ENCODE measurements around the gene TMEM201.

DNA sequence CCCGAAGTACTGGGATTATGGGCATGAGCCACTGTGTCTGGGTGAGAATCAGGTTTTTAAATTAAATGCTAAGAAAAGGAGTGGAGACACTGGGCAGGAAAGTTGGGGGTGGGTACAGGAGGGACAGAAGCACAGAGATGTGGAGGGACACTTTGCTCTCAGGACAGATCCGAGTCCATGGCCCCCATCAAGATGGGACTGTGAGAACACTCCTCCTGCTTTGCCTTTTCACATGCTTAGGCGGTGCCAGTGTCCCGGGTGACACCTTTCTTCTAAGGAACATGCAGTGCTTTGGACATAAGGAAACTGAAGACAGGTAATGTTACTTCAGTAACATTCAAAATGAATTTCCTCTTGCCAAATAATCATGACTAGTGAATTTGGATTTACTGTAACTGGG lies 32.8 kb upstream of the TMEM201 start:
- TF ChIP-seq CEBPB (IDR thresholded peaks at IDR 0.05) (no peak), BCL3 (IDR thresholded peaks at IDR 0.05) (no peak), MAFK (IDR thresholded peaks at IDR 0.05; ENCODE audit: partially characterized antibody) (no peak), SMC3 (IDR thresholded peaks at IDR 0.05) (no peak)
- TF ChIP-seq, protein P1, sequence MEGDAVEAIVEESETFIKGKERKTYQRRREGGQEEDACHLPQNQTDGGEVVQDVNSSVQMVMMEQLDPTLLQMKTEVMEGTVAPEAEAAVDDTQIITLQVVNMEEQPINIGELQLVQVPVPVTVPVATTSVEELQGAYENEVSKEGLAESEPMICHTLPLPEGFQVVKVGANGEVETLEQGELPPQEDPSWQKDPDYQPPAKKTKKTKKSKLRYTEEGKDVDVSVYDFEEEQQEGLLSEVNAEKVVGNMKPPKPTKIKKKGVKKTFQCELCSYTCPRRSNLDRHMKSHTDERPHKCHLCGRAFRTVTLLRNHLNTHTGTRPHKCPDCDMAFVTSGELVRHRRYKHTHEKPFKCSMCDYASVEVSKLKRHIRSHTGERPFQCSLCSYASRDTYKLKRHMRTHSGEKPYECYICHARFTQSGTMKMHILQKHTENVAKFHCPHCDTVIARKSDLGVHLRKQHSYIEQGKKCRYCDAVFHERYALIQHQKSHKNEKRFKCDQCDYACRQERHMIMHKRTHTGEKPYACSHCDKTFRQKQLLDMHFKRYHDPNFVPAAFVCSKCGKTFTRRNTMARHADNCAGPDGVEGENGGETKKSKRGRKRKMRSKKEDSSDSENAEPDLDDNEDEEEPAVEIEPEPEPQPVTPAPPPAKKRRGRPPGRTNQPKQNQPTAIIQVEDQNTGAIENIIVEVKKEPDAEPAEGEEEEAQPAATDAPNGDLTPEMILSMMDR (IDR thresholded peaks at IDR 0.05) = no peak
- TF ChIP-seq, protein P2, sequence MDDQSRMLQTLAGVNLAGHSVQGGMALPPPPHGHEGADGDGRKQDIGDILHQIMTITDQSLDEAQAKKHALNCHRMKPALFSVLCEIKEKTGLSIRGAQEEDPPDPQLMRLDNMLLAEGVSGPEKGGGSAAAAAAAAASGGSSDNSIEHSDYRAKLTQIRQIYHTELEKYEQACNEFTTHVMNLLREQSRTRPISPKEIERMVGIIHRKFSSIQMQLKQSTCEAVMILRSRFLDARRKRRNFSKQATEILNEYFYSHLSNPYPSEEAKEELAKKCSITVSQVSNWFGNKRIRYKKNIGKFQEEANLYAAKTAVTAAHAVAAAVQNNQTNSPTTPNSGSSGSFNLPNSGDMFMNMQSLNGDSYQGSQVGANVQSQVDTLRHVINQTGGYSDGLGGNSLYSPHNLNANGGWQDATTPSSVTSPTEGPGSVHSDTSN (IDR thresholded peaks at IDR 0.05) = no peak
- TF ChIP-seq, protein P3, sequence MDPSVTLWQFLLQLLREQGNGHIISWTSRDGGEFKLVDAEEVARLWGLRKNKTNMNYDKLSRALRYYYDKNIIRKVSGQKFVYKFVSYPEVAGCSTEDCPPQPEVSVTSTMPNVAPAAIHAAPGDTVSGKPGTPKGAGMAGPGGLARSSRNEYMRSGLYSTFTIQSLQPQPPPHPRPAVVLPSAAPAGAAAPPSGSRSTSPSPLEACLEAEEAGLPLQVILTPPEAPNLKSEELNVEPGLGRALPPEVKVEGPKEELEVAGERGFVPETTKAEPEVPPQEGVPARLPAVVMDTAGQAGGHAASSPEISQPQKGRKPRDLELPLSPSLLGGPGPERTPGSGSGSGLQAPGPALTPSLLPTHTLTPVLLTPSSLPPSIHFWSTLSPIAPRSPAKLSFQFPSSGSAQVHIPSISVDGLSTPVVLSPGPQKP (IDR thresholded peaks at IDR 0.05; ENCODE audit: low read depth, low read length) = no peak
- TF ChIP-seq, protein P4, sequence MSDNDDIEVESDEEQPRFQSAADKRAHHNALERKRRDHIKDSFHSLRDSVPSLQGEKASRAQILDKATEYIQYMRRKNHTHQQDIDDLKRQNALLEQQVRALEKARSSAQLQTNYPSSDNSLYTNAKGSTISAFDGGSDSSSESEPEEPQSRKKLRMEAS (IDR thresholded peaks at IDR 0.05) = no peak

Measured in A549 (cell line).